Fibroblast of villous mesenchyme (primary cell): Measurements from ENCODE around the gene PNMT. TPM values are rescaled to one million over a fixed set of nuclear protein-coding genes. Genes with fewer than 3 reads are reported as not detected.

Experiments
- DNase-seq: peaks from one replicate; pipeline ENCODE4 v3.0.0-alpha.2; 2010; ENCODE audit warnings: low read depth
- H3K4me3 ChIP-seq: 2 replicates; pipeline ENCODE4 v1.5.1; 2011; ENCODE audit warnings: low read depth, mild to moderate bottlenecking, low read length
- CTCF ChIP-seq: IDR thresholded peaks from 2 replicates; pipeline ENCODE4 v1.5.1; 2012; ENCODE audit warnings: low read depth, mild to moderate bottlenecking, low read length; ENCODE audit not compliant: insufficient read depth
- total RNA-seq: library from RNA; depleted of rRNA; stranded (reverse); fragments of >200 nt; gene quantifications from 2 replicates; pipeline ENCODE4 v1.2.3, GENCODE V29; 2012

Gene PNMT, protein sequence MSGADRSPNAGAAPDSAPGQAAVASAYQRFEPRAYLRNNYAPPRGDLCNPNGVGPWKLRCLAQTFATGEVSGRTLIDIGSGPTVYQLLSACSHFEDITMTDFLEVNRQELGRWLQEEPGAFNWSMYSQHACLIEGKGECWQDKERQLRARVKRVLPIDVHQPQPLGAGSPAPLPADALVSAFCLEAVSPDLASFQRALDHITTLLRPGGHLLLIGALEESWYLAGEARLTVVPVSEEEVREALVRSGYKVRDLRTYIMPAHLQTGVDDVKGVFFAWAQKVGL
- total RNA-seq: not detected in 2 replicates

GRCh38 chr17:39667945-39668924 is at the start of gene PNMT:
Gene PNMT, plus strand, starts transcription at chr17:39668453. Its CDS starts 23 bp downstream, at chr17:39668476.
- DNase-seq: peak; percentile 59
- TF ChIP-seq CTCF: peak; percentile 66
- H3K4me3 ChIP-seq: peak within 1 kb of the TSS; percentile 43

GRCh38 chr17:39618956-39619785 is 49.1 kb upstream of the PNMT start:
- no peak overlapping the region for H3K4me3 ChIP-seq
- no peak for TF ChIP-seq CTCF
- DNase-seq: no peak

- TF ChIP-seq CTCF: no peak
- no peak for DNase-seq
Observed at GRCh38 chr17:39619786-39620101, 48.5 kb upstream of the PNMT start.

GRCh38 chr17:39621523-39622379 is 46.5 kb upstream of the PNMT start:
- peak; percentile 100 for TF ChIP-seq CTCF
- H3K4me3 ChIP-seq: no peak overlapping the region
- DNase-seq: peak; percentile 80

More at GRCh38 chr17:39619786-39620101, 48.5 kb upstream of the PNMT start:
- no peak overlapping the region for H3K4me3 ChIP-seq

DNA sequence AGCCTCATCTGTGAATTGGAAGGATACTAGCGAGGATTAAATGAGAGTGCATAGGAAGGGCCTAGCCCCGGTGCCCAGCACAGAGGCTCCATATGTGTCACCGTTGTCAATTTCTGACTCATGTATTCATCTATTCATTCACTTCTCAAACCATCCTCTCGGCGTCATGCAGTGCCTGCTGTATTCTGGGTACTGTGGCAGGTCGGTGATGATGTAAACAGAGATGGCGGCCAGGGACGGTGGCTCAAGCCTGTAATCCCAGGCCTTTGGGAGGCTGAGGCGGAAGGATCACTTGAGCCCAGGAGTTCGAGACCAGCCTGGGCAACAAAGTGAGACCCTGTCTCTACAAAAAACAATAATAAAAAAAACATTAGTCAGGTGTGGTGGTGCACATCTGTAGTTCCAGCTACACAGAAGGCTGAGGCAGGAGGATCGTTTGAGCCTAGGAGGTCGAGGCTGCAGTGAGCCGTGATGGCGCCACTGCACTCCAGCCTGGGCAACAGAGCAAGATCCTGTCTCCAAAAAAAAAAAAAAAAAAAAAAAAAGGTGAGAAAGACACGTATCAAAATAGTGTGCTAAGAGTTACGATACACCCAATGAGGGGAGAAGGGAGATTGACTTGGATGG is 45.8 kb upstream of the PNMT start:
- DNase-seq: no peak
- no peak overlapping the region for H3K4me3 ChIP-seq
- TF ChIP-seq CTCF: no peak
